ENCODE data around the gene TOMT. TPM values are rescaled to one million over a fixed set of nuclear protein-coding genes. Genes with fewer than 3 reads are reported as not detected.

The TOMT gene
- total and polyA plus RNA-seq, 2 donors (not counting 1 experiment from before 2014, with no cell fraction given): not detected

DNA sequence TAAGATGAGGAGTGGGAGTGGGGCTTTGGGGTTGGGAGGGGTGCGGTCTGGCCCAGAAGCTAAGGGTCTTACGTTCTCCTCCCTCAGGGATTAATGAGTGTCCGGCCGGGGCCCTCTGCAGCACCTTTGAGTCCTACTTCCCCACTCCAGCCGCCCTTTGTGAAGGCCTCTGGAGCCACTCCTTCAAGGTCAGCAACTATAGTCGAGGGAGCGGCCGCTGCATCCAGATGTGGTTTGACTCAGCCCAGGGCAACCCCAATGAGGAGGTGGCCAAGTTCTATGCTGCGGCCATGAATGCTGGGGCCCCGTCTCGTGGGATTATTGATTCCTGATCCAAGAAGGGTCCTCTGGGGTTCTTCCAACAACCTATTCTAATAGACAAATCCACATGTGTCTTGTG, 33.8 kb downstream of the TOMT start:
- no peak for DNase-seq
- no peak for ATAC-seq (ENCODE audit: low read depth)
- Histone ChIP-seq H3K36me3 (replicated peaks in 1 of 2; ENCODE audit: control extremely low read depth in 1 of 2, control insufficient read depth in 1 of 2, extremely low read depth in 1 of 2, insufficient read depth in 2 of 2, low read length in 1 of 2) (no peaks in the 10 kb centered on the region), H2AFZ (ENCODE audit: insufficient read depth, low read depth, low read length, poor library complexity, severe bottlenecking) (no peak overlapping the region), H3K79me2 (ENCODE audit: control insufficient read depth, insufficient read depth, low read length) (no peaks in the 10 kb centered on the region), H3K9ac (ENCODE audit: low read length) (no peak overlapping the region), H3K4me3 (ENCODE audit: control extremely low read depth in 1 of 5, extremely low read depth in 1 of 5, insufficient read depth in 1 of 5, low read depth in 2 of 5, low read length in 4 of 5) (no peak overlapping the region), H3K27me3 (replicated peaks in 1 of 4; ENCODE audit: control extremely low read depth in 1 of 4, control insufficient read depth in 3 of 4, insufficient read depth in 4 of 4, low read length in 3 of 4) (peaks cover 0 to 3% (median 0%) of the 10 kb centered on the region in 4 experiments), H4K20me1 (ENCODE audit: control insufficient read depth, insufficient read depth, low read length, poor library complexity, severe bottlenecking) (no peaks in the 10 kb centered on the region), H3K27ac (ENCODE audit: low read length in 2 of 2) (no peak overlapping the region), H3K4me2 (replicated peaks; ENCODE audit: low read depth, low read length, poor library complexity, severe bottlenecking) (no peak overlapping the region), H3K4me1 (ENCODE audit: control insufficient read depth in 2 of 2, insufficient read depth in 2 of 2, low read length in 2 of 2) (no peaks in the 10 kb centered on the region), H3K9me3 (ENCODE audit: control extremely low read depth in 1 of 3, control insufficient read depth in 2 of 3, insufficient read depth in 1 of 3, low read length in 2 of 3) (no peaks in the 10 kb centered on the region)
- ChIA-PET POLR2A (no interaction called here), CTCF (interaction anchor here (4.1 kb wide), 1 partner anchor 114 kb away, joined by 28 read pairs; no protein-coding TSS in a partner anchor)
- Mint-ChIP-seq H3K27ac (no peak overlapping the region), H3K4me3 (no peak overlapping the region), H3K27me3 (peaks cover 22% of the 10 kb centered on the region), H3K4me1 (no peaks in the 10 kb centered on the region), H3K9me3 (ENCODE audit: insufficient read depth) (no peaks in the 10 kb centered on the region)
- 94% methylated on average over 7 of the region's 11 CpGs for WGBS (ENCODE audit: insufficient coverage)
- intact Hi-C loops (cut with micrococcal nuclease): no loop called here
- TF ChIP-seq EZH2 (IDR thresholded peaks at IDR 0.05; ENCODE audit: borderline replicate concordance, insufficient read depth, low read depth, low read length, poor library complexity, severe bottlenecking): no peak
- TF ChIP-seq, protein P1, sequence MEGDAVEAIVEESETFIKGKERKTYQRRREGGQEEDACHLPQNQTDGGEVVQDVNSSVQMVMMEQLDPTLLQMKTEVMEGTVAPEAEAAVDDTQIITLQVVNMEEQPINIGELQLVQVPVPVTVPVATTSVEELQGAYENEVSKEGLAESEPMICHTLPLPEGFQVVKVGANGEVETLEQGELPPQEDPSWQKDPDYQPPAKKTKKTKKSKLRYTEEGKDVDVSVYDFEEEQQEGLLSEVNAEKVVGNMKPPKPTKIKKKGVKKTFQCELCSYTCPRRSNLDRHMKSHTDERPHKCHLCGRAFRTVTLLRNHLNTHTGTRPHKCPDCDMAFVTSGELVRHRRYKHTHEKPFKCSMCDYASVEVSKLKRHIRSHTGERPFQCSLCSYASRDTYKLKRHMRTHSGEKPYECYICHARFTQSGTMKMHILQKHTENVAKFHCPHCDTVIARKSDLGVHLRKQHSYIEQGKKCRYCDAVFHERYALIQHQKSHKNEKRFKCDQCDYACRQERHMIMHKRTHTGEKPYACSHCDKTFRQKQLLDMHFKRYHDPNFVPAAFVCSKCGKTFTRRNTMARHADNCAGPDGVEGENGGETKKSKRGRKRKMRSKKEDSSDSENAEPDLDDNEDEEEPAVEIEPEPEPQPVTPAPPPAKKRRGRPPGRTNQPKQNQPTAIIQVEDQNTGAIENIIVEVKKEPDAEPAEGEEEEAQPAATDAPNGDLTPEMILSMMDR (IDR thresholded peaks at IDR 0.05): no peak

DNA sequence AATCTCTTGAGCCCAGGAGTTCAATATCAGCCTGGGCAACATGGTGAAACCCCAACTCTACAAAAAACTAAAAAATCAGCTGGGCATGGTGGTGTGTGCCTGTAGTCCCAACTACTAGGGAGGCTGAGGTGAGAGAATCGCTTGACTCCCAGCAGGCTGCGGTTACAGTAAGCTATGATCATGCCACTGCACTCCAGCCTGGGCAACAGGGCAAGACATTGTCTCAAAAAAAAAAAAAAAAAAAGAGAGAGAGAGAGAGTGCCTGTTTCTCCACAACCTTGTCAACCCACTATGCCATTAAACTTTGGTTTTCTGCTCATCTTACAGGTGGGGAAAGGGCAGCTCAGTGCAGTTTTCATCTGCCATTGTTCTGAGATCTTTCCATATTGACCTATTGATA, 34.9 kb downstream of the TOMT start:
- Histone ChIP-seq H3K27me3 (replicated peaks in 1 of 4; ENCODE audit: control extremely low read depth in 1 of 4, control insufficient read depth in 3 of 4, insufficient read depth in 4 of 4, low read length in 3 of 4) (peaks cover 0 to 3% (median 0%) of the 10 kb centered on the region in 4 experiments), H3K36me3 (replicated peaks in 1 of 2; ENCODE audit: control extremely low read depth in 1 of 2, control insufficient read depth in 1 of 2, extremely low read depth in 1 of 2, insufficient read depth in 2 of 2, low read length in 1 of 2) (no peaks in the 10 kb centered on the region), H3K9me3 (ENCODE audit: control extremely low read depth in 1 of 3, control insufficient read depth in 2 of 3, insufficient read depth in 1 of 3, low read length in 2 of 3) (no peaks in the 10 kb centered on the region), H4K20me1 (ENCODE audit: control insufficient read depth, insufficient read depth, low read length, poor library complexity, severe bottlenecking) (no peaks in the 10 kb centered on the region), H3K4me2 (replicated peaks; ENCODE audit: low read depth, low read length, poor library complexity, severe bottlenecking) (no peak overlapping the region), H3K79me2 (ENCODE audit: control insufficient read depth, insufficient read depth, low read length) (no peaks in the 10 kb centered on the region), H3K27ac (ENCODE audit: low read length in 2 of 2) (no peak overlapping the region), H3K9ac (ENCODE audit: low read length) (no peak overlapping the region), H2AFZ (ENCODE audit: insufficient read depth, low read depth, low read length, poor library complexity, severe bottlenecking) (no peak overlapping the region), H3K4me3 (ENCODE audit: control extremely low read depth in 1 of 5, extremely low read depth in 1 of 5, insufficient read depth in 1 of 5, low read depth in 2 of 5, low read length in 4 of 5) (no peak overlapping the region), H3K4me1 (ENCODE audit: control insufficient read depth in 2 of 2, insufficient read depth in 2 of 2, low read length in 2 of 2) (no peaks in the 10 kb centered on the region)
- WGBS (ENCODE audit: insufficient coverage): no CpG with 5 or more reads among the region's 2 CpGs
- Mint-ChIP-seq H3K4me1 (no peaks in the 10 kb centered on the region), H3K27me3 (peaks cover 19% of the 10 kb centered on the region), H3K27ac (no peak overlapping the region), H3K4me3 (no peak overlapping the region), H3K9me3 (ENCODE audit: insufficient read depth) (no peaks in the 10 kb centered on the region)
- DNase-seq (no peak), ATAC-seq (ENCODE audit: low read depth) (no peak)
- intact Hi-C loops (cut with micrococcal nuclease): loop anchor here (5.0 kb wide), 1 partner anchor 38 kb away; the partner anchor contains the start of gene LAMTOR1
- POLR2A ChIA-PET: interaction anchor here (0.7 kb wide), 1 partner anchor 39 kb away, joined by 7 read pairs; no protein-coding TSS in a partner anchor
- TF ChIP-seq, protein P1 (IDR thresholded peaks at IDR 0.05): no peak
- no peak for TF ChIP-seq EZH2 (IDR thresholded peaks at IDR 0.05; ENCODE audit: borderline replicate concordance, insufficient read depth, low read depth, low read length, poor library complexity, severe bottlenecking)
- CTCF ChIA-PET: interaction anchor here (1.0 to 4.1 kb wide), 2 partner anchors 115 to 306 kb away, joined by 3 to 28 read pairs; no protein-coding TSS in a partner anchor
